Measurements from ENCODE around the gene ZNF576. TPM values are rescaled to one million over a fixed set of nuclear protein-coding genes. Genes with fewer than 3 reads are reported as not detected.

ZNF576 gene
- total and polyA plus RNA-seq, 2 of the 13 experiments (the other 11 are each of a cell fraction or from before 2014, with no cell fraction given): 7.2 to 9.6 TPM

GRCh38 chr19:43594710-43595604 lies 1.4 kb upstream of the ZNF576 start (continued):
- TF ChIP-seq ZNF329 (CRISPR knock-in tag; IDR thresholded peaks at IDR 0.05; ENCODE audit: low read depth): no peak
- TF ChIP-seq ZFP41 (CRISPR knock-in tag; IDR thresholded peaks at IDR 0.05; ENCODE audit: borderline replicate concordance): no peak
- TF ChIP-seq ZBTB7B (CRISPR knock-in tag; IDR thresholded peaks at IDR 0.05): no peak
- no peak for TF ChIP-seq SOX5 (CRISPR knock-in tag; IDR thresholded peaks at IDR 0.05; ENCODE audit: borderline replicate concordance)
- TF ChIP-seq GATAD1 (CRISPR knock-in tag; IDR thresholded peaks at IDR 0.05): peak; percentile 49
- no peak; the same call in 1 of the 2 replicates for TF ChIP-seq MXD3 (CRISPR knock-in tag; IDR thresholded peaks at IDR 0.05)
- TF ChIP-seq THAP7 (CRISPR knock-in tag; IDR thresholded peaks at IDR 0.05): no peak
- TF ChIP-seq GLMP (CRISPR knock-in tag; IDR thresholded peaks at IDR 0.05; ENCODE audit: borderline replicate concordance): no peak
- 0 out of 2 replicates have a peak, but pooled peaks have one; percentile 19 for TF ChIP-seq ZBTB38 (CRISPR knock-in tag; IDR thresholded peaks at IDR 0.05)
- no peak for TF ChIP-seq RARG (CRISPR knock-in tag; IDR thresholded peaks at IDR 0.05; ENCODE audit: low read depth)
- TF ChIP-seq FOXJ3 (CRISPR knock-in tag; IDR thresholded peaks at IDR 0.05; ENCODE audit: borderline replicate concordance): no peak
- TF ChIP-seq ZNF256 (CRISPR knock-in tag; conservative IDR thresholded peaks at IDR 0.05): no peak
- peak; percentile 63 for TF ChIP-seq RBFOX2 (IDR thresholded peaks at IDR 0.05; ENCODE audit: low read depth, low read length)
- no peak for TF ChIP-seq MLX (CRISPR knock-in tag; IDR thresholded peaks at IDR 0.05)
- no peak for TF ChIP-seq ZNF790 (CRISPR knock-in tag; IDR thresholded peaks at IDR 0.05; ENCODE audit: borderline replicate concordance)
- no peak for TF ChIP-seq CHD4 (IDR thresholded peaks at IDR 0.05; ENCODE audit: borderline replicate concordance, low read length)
- TF ChIP-seq ISL2 (CRISPR knock-in tag; IDR thresholded peaks at IDR 0.05): peak; percentile 14; the same call in 1 of the 2 replicates
- TF ChIP-seq ZNF652 (CRISPR knock-in tag; IDR thresholded peaks at IDR 0.05; ENCODE audit: borderline replicate concordance, low read depth): no peak
- no peak; the same call in 1 of the 2 replicates for TF ChIP-seq DMAP1 (CRISPR knock-in tag; IDR thresholded peaks at IDR 0.05)
- TF ChIP-seq MNT (IDR thresholded peaks at IDR 0.05): no peak
- no peak for TF ChIP-seq PRDM10 (CRISPR knock-in tag; IDR thresholded peaks at IDR 0.05; ENCODE audit: low read depth)
- no peak for TF ChIP-seq NFE2L2 (IDR thresholded peaks at IDR 0.05; ENCODE audit: low read length)
